Measurements from ENCODE around the gene RNFT2. TPM values are rescaled to one million over a fixed set of nuclear protein-coding genes. Genes with fewer than 3 reads are reported as not detected.

RNFT2 gene, protein sequence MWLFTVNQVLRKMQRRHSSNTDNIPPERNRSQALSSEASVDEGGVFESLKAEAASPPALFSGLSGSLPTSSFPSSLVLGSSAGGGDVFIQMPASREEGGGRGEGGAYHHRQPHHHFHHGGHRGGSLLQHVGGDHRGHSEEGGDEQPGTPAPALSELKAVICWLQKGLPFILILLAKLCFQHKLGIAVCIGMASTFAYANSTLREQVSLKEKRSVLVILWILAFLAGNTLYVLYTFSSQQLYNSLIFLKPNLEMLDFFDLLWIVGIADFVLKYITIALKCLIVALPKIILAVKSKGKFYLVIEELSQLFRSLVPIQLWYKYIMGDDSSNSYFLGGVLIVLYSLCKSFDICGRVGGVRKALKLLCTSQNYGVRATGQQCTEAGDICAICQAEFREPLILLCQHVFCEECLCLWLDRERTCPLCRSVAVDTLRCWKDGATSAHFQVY
- total RNA-seq, result 10 to 100 TPM; 10.7 to 11.6 TPM

DNA sequence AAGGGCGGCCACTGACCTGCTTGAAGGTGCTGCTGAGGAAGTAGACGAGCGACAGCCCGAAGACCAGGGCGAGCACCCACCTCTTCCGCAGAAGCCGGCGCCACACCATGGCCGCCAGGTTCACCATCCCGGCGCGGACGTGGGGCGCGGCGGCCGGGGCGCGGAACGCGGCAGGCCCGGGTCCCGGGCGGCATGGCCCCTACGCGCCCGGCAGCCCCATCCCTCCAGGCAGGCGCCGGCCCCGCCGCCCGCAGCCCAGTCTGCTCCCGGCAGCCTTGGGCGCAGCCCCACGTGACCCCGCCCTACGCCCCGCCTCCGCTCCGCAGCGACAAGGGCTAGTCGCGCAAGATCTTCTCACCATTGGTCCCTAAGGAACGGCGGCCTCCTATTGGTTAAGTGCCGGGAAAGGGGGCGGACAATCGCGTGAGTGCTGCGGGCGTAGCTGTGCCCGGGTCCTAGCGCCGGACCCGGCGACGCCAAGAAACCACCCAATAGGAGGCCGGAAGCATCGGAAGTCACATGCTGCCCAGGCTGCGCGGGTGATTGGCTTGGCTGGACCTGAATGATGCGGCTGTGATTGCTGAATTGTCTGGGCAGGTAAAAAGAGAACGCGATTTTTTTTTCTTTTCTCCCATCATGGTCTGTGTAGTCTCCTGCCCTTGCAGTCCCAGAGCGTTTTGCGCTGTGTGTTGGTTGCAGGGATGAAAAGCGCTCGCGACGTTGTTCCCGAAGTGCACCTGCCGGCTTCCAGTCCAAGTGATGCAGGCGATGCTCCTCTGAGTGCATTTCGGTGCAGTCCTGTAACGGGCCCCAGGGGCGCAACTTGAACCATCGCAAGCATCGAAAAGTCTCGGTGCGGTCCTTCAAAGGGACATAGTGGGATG lies at the start of gene RNFT2, which contains the start of gene SPRING1:
Gene RNFT2, plus strand, starts transcription at position 542 of the 884 bp plus-strand sequence. CDS start 2,183 bp downstream, outside the sequence.
Gene SPRING1, minus strand, starts transcription at position 296 of the 884 bp plus-strand sequence. Its CDS starts 169 bp downstream, at position 127.
- CTCF ChIA-PET, result no interaction called here

DNA sequence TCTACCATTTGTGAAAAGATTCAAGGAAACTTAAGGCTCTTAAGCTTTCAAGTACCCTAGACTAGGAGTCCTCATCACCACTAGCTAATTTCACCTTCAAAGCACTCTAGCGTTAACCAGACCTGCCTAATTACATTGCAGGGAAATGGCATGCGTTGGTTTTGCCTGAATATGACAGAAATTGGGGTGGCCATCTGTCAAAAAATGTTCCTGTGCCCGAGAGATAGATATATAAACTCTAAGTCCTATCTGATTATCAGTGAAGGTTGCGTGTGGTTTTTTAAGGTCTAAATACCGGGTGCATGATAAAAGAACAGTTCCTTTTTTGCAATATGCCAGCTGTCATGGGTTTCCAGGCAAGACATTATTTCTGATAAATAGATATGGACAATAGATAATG lies 48.6 kb upstream of the RNFT2 start:
- Mint-ChIP-seq H3K9me3 (no peaks in the 10 kb centered on the region), H3K4me1 (ENCODE audit: low read depth) (no peaks in the 10 kb centered on the region), H3K36me3 (ENCODE audit: low read depth) (no peaks in the 10 kb centered on the region), H3K4me3 (no peak overlapping the region), H3K27ac (no peak overlapping the region), H3K27me3 (peaks cover 15% of the 10 kb centered on the region)
- ATAC-seq (no peak), DNase-seq (no peak)
- POLR2A ChIA-PET, result no interaction called here
- CTCF ChIA-PET, result interaction anchor here (0.7 to 1.5 kb wide), 3 partner anchors 14 to 331 kb away, joined by 3 to 5 read pairs (median 4); no protein-coding TSS in a partner anchor
- intact Hi-C loops (cut with micrococcal nuclease), result no loop called here
- TF ChIP-seq, protein P1, sequence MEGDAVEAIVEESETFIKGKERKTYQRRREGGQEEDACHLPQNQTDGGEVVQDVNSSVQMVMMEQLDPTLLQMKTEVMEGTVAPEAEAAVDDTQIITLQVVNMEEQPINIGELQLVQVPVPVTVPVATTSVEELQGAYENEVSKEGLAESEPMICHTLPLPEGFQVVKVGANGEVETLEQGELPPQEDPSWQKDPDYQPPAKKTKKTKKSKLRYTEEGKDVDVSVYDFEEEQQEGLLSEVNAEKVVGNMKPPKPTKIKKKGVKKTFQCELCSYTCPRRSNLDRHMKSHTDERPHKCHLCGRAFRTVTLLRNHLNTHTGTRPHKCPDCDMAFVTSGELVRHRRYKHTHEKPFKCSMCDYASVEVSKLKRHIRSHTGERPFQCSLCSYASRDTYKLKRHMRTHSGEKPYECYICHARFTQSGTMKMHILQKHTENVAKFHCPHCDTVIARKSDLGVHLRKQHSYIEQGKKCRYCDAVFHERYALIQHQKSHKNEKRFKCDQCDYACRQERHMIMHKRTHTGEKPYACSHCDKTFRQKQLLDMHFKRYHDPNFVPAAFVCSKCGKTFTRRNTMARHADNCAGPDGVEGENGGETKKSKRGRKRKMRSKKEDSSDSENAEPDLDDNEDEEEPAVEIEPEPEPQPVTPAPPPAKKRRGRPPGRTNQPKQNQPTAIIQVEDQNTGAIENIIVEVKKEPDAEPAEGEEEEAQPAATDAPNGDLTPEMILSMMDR (IDR thresholded peaks at IDR 0.05), result no peak

More for the DNA sequence above, at the start of gene RNFT2, which contains the start of gene SPRING1:
- TF ChIP-seq, protein P1 (IDR thresholded peaks at IDR 0.05), result no peak
- H3K27me3 Mint-ChIP-seq, result no peaks in the 10 kb centered on the region
- ATAC-seq (peak; percentile 99), DNase-seq (peak; percentile 99)
- intact Hi-C loops (cut with micrococcal nuclease), result loop anchor here (5.0 to 10.0 kb wide), 3 partner anchors 79 to 397 kb away; no protein-coding TSS in a partner anchor
- POLR2A ChIA-PET, result no interaction called here
- peaks cover 24% of the 10 kb centered on the region for H3K4me1 Mint-ChIP-seq (ENCODE audit: low read depth)
- peak within 1 kb of the TSS; percentile 91 for H3K4me3 Mint-ChIP-seq
- peak within 1 kb of the TSS; percentile 84 for H3K27ac Mint-ChIP-seq
- H3K36me3 Mint-ChIP-seq (ENCODE audit: low read depth), result peaks cover 17% of the 10 kb centered on the region
- no peaks in the 10 kb centered on the region for H3K9me3 Mint-ChIP-seq

DNA sequence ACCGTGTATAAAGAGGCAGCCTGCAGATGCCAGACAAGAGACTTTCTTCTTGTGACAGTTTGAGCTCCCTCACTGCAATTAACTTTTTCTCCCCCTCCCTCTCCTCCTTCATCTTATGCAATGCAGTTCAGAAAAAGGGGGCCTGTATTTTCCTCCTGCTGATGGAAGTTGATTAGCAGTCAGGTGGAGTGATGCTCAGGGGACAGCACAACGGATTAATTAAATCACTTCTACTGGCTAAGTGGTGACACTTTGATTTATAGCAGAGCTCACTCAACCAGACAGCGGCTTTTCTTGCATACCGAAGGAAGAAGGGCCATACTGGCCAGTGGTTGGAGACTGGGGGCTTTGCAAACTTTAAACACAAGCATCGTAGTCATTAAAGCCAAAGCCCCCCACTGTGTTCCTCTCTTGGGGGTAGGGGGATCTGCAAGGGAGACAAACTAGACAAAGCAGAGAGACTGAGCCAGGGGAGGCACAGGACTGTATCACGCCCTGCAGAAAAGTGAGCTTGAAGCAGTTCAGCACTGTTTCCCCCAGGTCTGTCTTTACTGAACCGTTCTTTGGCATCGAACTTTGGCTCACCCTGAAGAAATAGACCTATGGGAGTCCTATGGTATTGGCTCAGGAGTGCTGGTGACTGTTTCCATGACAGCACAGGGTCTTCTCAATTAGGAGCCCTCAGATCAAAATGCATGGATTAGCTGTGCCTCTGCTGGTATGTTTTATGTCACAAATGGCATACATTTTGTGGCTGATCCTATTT lies 48.0 kb upstream of the RNFT2 start:
- intact Hi-C loops (cut with micrococcal nuclease), result no loop called here
- TF ChIP-seq, protein P1 (IDR thresholded peaks at IDR 0.05), result no peak
- ChIA-PET CTCF (interaction anchor here (1.4 to 1.5 kb wide), 2 partner anchors 13 to 19 kb away, joined by 4 to 5 read pairs; no protein-coding TSS in a partner anchor), POLR2A (no interaction called here)
- peaks cover 21% of the 10 kb centered on the region for H3K27me3 Mint-ChIP-seq
- no peaks in the 10 kb centered on the region for H3K36me3 Mint-ChIP-seq (ENCODE audit: low read depth)
- no peak overlapping the region for H3K27ac Mint-ChIP-seq
- H3K4me3 Mint-ChIP-seq, result no peak overlapping the region
- ATAC-seq (no peak), DNase-seq (no peak)
- H3K4me1 Mint-ChIP-seq (ENCODE audit: low read depth), result peaks cover 1% of the 10 kb centered on the region
- no peaks in the 10 kb centered on the region for H3K9me3 Mint-ChIP-seq

DNA sequence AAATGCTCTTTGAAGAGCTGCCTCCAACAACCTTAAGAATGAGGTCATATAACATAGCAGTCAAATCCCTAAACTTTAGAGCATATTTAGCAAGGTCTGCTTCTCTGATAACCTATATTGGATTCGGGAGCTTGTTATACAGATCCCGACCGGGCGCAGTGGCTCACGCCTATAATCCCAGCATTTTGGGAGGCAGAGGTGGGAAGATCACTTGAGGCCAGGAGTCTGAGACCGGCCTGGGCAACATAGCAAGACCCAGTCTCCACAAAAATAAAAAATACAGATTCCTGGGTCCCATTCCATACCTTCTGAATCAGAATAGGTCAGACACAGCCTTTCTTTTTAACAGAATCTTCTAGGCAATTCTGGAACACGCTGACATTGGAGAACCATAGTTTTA lies 46.9 kb upstream of the RNFT2 start:
- intact Hi-C loops (cut with micrococcal nuclease), result no loop called here
- ATAC-seq, result no peak
- POLR2A ChIA-PET, result interaction anchor here (0.9 kb wide), 1 partner anchor 9 kb away, joined by 3 read pairs; no protein-coding TSS in a partner anchor

More for the DNA sequence above, 46.9 kb upstream of the RNFT2 start:
- TF ChIP-seq, protein P1 (IDR thresholded peaks at IDR 0.05), result no peak
- H3K27me3 Mint-ChIP-seq, result peaks cover 28% of the 10 kb centered on the region
- no peak overlapping the region for H3K4me3 Mint-ChIP-seq
- H3K36me3 Mint-ChIP-seq (ENCODE audit: low read depth), result no peaks in the 10 kb centered on the region
- peaks cover 1% of the 10 kb centered on the region for H3K4me1 Mint-ChIP-seq (ENCODE audit: low read depth)
- CTCF ChIA-PET, result interaction anchor here (1.3 to 2.5 kb wide), 3 partner anchors 12 to 693 kb away, joined by 3 to 9 read pairs (median 5); no protein-coding TSS in a partner anchor
- no peak for DNase-seq
- no peak overlapping the region for H3K27ac Mint-ChIP-seq
- no peaks in the 10 kb centered on the region for H3K9me3 Mint-ChIP-seq
